GM12801 (cell line): ENCODE data around the gene NOC4L.

Experiments used
- CTCF ChIP-seq: IDR thresholded peaks from one replicate; pipeline ENCODE4 v1.5.1; 2011; ENCODE audit warnings: control low read depth; ENCODE audit not compliant: insufficient read length; ENCODE audit errors: extremely low read depth

Gene NOC4L

GRCh38 chr12:132158677-132159554 is 14.7 kb downstream of the NOC4L start:
- TF ChIP-seq CTCF, result no peak

GRCh38 chr12:132159555-132160003 is 15.3 kb downstream of the NOC4L start:
- TF ChIP-seq CTCF, result no peak

GRCh38 chr12:132160016-132160415 is 15.8 kb downstream of the NOC4L start:
- no peak for TF ChIP-seq CTCF

GRCh38 chr12:132160601-132161035 is 16.4 kb downstream of the NOC4L start:
- no peak for TF ChIP-seq CTCF

GRCh38 chr12:132161036-132161781 is 17.0 kb downstream of the NOC4L start:
- TF ChIP-seq CTCF, result no peak

- TF ChIP-seq CTCF, result no peak
These were observed 17.7 kb downstream of the NOC4L start for GRCh38 chr12:132161796-132162507.

- TF ChIP-seq CTCF, result no peak
These were observed 18.3 kb downstream of the NOC4L start for GRCh38 chr12:132162508-132163031.
